HG03045 (cell line): ENCODE measurements around the gene ABCA1.
A peak's percentile ranks its signal among the peaks of the same experiment; 100 is the strongest.

Experiments used
- ATAC-seq: cut with Tn5 transposase; IDR thresholded peaks from one replicate; pipeline ENCODE4 v1.9.1; 2021; ENCODE audit warnings: mild to moderate bottlenecking, moderate library complexity; ENCODE audit not compliant: unreplicated experiment

Gene ABCA1

DNA sequence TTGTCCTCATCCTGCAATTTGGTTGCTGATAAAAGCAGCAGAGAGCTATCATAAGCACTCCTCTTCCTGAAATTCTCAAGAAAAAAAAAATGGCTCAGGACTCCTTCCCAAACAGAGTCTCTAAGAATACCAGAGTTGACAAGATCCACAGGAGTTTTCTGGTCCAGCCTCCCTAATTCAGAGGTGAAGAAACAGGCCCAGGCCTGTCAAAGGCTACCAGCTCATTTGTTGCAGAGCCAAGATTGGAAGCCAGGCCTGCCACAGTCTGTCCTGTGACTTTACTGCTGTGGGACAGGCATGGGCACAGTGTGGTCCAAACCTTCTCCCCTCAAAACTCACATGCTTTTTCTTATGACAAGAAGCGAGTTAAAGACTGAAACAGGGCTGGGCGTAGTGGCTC is 122.5 kb downstream of the ABCA1 start:
- no peak for ATAC-seq

DNA sequence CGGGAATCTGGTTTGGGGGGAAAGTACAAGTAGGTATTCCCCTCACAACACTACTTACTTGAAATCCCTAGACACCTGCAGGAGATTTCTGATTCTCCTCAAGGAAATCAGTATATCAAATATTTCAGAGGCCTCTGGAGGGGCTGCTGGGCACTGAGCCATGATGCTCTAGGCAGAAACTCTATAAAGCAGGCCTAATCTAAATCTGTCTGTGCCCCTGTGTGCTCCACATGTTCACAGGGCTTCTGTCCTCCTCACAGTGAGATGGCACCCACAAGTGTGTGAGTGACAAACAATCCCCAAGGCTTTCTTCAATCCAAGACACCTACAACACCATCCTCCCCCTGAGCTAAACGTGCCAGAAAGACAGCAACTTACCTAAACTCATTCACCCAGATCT is 125.0 kb downstream of the ABCA1 start:
- no peak for ATAC-seq

DNA sequence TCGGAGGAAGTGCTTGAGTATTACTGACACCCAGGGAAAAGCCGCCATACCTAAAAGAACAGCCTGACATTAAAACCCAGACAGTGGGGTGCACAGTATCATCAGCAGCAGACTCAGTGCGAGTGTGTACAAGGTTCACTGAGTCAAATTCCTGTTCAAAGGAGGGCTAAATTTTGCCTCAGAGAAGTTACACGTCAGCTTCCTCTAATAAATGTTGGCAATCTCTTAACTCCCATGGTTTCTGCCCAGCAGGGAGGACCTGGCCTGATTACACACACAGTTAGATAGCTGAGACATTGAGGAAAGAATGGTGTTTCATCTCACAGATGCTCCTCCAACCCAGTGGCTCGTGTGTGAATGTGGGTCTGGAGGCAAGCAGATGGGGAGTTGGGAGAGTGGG is 125.8 kb downstream of the ABCA1 start:
- ATAC-seq, result no peak

DNA sequence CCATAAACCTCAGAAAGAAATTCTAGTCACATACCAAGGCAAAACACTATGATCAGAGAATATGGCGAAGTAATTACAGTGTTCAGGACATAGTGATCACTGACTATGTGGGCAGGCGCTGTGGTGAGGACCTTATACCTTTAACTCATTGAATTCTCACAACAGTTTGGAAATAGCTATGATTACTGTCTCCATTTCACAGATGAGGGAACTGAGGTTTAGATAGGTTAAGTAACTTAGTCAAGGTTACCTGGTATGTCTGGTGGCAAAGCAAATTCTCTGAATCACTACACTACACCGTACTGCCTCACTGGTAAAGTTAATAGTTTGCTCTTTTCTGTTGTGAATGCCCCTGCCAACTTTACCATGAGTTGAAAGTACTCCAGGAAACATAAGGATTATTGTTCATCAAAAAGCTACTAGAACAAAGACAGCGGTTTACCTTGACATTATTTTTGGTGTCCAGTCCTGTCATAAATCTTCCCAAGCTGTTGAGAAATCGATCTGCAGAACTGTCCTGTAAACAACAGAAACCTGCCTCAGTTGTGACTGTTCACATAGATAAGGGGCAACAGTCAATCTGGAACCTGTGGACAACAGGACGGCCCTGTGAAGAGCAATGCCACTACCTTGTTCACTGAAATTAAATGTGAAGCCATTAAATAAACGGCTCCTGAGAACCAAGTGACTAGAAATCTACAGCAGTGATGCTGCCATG is 127.7 kb downstream of the ABCA1 start:
- ATAC-seq, result no peak

DNA sequence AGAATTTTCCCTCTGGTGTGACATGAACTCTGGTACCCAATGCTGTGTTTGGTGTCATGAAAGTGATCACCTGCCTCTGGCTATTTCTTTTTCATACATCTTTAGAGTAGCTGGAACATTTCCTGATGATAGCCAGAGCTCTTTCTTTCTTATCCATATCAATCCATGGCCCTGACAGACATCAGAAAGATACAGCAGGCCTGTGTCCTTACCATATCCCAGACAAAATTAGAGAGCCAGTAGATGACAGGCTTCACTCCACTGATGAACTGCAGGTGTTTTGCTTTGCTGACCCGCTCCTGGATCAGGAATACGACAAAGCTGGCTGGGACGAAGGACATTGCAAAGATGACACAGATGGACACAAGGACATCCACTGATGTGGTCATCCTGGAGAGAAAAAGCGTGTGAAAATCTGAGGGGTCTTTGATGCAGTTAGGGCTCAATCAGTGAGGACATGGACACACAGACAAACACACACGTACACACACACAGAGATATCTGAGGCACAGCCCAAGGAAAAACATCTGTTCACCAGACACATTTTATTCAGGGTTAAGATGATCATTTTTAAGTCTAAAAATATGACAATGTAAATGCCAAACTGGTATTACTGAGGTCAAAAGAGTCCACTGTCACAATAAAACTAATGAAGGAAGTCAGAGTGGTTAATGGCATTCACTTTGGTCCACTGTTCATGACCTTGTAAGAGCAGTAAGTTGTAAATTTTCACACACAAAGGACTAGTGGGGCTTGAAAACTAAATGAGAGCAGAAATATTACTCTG is 129.6 kb downstream of the ABCA1 start:
- ATAC-seq, result no peak

DNA sequence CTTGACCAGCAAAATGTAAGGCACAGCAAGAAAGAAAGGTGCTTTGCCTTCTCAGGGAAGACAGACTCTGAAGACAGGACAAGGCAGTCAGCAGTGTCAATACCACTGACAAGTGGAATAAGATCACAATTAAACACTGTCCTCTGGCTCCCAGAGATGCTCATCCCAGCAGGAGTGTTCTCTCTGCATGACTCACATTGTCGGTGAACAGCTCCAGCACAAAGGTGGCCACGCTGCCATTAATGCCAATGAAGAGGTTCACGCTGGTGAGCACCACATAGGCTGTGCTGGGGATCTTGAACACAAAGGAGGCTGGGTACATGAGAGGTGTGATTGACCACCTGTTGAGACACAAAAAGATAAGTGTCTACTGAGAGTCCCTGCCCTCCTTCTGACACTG is 132.1 kb downstream of the ABCA1 start:
- ATAC-seq, result no peak

DNA sequence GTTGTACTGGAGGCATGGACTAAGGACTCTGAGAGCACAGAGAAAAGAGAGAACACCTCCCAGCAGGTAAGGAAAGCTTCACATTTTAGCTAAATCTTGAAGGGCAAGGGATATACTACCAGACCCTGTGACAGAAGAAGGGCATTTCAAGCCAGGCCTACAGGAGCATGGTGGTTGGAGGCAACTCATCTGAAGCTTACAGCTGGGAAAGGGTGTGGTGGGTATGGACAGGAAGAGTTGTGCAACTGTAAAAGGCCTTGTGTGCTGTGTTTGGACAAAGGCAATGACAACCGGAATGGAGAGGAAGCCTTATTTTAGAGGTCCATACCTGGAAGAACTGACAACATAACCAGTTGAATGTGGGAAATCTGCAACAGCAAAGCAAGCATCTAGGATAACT is 132.9 kb downstream of the ABCA1 start:
- no peak for ATAC-seq

DNA sequence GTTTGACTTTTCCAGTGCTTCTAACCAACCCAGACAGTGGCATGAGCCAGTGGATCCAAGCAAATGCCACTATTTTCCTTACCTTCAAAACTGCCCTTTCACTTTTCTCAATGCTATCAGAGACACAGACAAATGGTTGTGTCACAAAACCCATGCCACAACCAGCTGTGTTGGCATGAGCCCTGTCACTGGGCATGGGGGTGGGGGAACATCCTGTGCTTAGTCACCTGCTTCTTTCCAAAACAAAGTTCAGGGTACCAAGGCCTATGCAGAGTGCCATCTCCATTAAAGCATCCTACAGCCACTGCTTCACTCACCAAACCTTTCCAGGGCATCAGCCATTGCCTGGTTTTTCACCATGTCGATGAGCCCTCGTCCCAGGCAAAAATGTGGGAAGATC is 133.9 kb downstream of the ABCA1 start:
- ATAC-seq, result no peak

DNA sequence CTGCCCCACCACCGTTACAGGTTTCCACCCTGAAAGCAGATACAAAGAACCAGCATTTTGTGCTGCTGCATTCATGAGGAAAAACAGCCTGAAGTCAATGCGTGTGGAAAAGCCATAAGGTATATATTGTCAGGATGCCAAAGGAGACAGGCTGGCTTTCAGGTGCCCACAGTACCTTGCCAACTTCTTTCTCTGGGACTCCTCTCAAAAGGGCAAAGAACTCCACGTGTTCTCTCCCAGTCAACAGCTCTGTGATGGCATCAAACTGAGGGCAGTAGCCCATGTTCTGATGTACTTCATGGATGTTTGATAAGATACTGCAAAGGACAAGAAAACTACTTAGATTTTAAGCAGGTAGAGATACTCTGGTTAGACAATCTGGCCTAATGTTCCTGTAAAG is 139.7 kb downstream of the ABCA1 start:
- no peak for ATAC-seq

DNA sequence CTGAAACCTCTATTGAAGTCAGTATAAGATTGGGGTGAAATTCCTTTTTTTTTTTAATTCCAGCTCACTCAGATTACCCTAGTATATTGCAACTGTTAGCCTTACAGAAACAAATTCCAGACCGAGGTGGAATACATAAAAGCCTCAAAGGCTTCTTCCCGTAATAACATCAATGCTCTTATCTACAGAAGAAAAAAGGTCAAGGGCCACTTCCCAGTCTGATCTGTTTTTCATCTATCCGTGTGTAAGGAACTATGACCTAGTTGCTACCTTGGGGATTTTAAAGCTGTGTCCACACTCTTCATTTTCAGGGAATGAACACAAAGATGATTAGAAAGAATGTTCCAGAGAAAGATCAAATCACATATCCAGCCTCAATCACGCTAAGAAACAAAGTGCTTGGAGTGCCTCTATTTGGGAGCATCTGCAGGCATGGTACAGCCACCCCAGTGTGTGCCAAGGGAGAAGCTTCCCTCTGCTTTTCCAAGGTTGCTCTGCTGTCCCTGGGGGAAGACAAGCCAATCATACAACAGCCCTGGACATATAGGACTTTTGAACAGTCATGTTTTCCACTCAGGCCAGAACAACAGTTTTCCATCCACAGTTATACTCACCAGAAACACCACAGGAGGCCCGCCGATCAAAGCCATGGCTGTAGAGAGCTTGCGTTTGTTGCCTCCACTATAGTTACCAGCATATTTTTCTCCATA is 140.5 kb downstream of the ABCA1 start:
- ATAC-seq, result no peak

DNA sequence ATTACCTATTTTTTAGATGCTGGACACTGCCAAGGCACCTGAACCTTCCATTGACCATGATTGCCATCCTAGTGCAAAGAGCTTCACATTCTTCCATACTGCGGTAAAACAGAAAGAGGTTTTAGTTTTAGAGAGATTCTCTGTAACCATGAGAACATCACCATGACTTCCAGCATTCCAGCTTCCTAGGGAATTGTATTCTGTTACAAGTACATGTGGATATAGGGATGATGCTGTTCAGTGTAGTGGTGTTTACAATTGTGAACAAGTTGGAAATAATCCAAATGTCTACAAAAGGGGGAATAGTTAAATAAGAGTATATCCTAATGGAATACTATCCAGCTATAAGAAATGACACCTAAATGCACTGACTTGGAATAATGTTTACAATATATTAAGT is 141.7 kb downstream of the ABCA1 start:
- ATAC-seq, result no peak

DNA sequence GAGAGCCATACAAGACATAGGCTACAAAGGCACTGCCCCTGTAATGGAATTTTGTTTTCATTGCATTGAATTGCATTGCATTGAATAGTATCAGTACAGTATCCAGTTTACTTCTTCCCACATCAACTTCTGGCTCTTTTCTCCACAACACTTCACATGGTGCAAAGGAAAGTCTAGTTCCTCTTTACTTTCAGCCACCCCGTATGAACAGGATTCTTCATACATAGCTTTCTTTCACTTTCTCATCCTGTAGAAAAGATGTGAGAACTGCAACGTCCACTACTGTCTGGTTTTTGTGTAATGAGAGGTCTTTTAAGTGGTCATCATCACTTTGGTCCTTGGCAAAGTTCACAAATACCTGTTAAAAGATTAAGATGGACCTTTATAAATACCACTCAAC is 143.9 kb downstream of the ABCA1 start:
- peak; percentile 69 for ATAC-seq

DNA sequence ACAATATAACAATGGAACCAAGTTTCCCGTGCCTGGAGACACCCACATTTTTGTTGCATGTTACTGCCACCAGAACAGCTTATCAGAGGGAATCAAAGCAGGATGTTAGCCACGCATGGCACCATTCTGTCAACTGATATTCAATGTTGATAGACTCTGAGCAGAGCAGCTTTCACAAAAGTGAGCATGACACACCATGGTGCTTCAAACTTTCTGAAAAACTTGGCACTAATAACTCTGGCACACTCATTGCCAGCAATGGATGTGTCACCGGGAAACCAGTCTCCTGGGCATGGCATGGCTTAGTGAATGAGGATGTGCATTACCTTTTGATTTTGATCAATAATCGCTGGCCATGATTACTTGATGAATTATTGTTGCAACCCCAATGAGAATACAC is 144.4 kb downstream of the ABCA1 start:
- no peak for ATAC-seq

DNA sequence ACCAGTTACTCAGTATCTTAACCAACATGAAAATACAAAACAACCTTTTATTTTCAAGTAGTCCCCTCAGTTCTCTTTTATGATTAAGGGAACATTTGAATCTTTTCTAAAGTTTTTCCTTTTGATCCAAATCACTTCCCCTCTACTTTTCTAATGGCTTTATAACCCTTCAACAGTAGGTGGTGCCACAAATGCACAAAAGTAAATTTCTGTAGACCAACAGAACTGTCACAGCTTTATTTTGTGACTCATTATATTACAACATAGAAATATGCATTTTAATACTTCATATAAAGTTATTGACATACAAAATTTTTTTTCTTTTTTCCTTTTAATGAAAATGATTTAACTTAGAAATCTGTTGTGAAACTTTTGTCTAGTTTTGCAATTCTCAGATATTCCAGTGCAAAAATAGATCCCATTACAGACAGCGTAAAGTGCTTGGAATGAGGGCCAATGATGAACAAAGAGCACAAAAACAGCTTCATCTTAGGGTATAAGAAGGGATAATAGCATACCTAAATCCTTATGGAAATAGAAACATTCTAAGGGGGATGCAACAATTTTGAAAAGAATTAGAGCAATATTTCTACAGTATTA is 147.1 kb downstream of the ABCA1 start:
- no peak for ATAC-seq

DNA sequence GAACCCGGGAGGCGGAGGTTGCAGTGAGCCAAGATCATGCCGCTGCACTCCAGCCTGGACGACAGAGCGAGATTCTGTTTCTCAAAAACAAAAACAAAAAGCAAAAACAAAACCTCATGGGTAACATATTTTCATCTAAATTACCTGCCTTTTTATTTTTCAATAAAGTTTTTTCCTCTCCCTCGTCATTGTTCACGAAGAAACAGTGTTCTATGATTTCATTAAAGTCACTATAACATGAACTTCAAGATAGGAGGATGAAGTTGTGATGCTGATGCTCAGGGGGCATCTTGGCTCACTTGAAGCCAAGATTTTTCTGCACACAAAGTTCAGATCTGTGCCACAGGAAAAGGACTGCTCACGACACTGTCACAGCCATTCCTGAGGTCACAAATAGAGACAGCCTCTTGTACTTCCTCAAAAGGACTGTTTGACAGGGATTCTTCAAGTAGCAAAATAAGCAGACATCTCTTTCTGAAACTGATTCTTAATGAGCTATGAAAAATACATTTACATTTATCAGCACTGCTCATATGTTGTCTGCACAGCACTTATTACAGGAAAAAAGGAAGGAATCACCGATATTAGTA is 147.9 kb downstream of the ABCA1 start:
- no peak for ATAC-seq

DNA sequence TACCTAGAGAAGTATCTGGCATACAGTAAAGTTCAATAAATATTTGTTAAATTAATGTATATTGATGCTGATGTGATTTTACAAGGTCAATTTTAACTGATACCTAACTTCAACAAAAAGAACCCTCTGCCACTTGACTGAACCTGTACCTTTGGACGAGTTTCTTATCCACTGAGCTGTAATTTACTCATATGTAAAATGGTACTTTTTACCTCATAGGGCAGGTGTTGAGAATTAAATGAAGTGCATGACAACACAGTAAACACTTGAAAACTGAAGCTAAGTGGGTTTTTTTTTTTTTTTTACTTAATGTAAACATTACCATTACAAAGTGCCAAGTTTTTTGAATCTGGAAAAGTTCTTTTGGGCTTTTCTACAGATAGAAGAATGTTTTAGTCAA is 148.6 kb downstream of the ABCA1 start:
- no peak for ATAC-seq

DNA sequence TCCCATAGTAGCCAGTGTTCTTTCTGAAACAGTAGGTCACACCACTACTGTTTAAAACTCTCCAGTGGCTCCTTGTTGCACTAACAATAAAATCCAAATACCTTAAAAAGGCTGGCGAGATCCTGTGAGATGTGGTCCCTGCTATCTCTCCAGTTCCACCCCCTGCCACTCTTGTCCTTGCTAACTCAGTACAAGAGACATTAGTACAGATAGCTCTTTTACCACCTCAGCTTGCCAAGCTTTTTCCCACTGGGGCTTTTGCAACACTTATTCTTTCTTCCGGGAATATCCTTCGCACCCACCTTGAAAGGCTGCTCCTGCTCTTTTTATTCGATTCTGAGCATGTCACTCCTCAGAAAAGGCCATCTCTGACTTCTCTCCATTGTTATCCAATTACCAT is 149.2 kb downstream of the ABCA1 start:
- no peak for ATAC-seq

DNA sequence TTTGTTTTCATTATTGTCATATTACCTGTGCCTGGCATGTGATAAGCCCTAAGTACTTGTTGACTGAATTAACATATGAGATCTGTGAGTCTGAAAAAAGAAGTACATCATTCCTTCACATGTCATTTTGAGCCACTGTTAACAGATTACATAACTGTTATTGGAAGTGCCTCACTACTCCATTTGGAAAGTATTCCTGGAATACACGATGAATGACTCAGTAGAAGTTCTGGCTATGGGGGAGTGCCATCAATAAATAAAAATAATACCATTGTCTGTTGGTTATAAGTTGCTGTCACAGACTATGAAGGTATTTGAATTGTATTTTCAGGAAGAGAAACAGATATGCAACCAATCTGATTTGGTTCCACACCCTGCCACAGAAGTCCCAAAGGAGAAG is 151.2 kb downstream of the ABCA1 start:
- no peak for ATAC-seq

DNA sequence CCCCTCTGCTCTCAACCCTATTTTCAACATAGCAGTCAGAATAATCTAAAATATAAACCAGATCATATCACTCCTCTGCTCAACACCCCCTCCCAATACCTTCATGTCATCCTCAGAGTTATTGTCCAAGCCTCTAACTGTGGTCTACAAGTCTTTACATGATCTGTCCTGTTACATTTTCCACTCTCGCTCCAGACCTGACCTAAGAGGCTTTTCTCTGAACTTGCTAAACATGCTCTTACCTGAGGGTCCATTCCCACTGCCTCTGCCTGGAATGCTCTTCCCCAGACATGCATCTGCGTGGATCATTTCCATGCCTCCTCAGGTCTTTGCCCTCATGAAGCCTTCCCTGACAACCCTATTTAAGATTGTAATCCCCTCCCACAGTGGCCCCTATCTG is 152.0 kb downstream of the ABCA1 start:
- ATAC-seq, result no peak

DNA sequence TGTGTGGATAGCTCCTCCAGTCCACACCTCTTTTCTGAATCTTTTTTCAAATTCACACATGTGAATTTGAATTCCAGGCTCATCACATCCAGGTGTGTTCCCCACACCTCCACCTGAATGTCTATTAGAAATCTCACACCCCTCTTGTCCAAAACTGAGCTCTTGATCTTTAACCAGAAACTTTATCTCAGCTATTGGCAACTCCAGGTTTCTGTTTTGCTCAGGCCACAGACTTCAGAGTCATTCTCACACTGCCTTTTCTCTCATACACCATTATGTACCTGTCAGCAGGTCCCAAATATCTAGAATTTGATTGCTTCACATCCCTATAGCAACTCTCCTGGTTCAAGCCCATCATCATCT is 152.4 kb downstream of the ABCA1 start:
- ATAC-seq, result peak; percentile 76

DNA sequence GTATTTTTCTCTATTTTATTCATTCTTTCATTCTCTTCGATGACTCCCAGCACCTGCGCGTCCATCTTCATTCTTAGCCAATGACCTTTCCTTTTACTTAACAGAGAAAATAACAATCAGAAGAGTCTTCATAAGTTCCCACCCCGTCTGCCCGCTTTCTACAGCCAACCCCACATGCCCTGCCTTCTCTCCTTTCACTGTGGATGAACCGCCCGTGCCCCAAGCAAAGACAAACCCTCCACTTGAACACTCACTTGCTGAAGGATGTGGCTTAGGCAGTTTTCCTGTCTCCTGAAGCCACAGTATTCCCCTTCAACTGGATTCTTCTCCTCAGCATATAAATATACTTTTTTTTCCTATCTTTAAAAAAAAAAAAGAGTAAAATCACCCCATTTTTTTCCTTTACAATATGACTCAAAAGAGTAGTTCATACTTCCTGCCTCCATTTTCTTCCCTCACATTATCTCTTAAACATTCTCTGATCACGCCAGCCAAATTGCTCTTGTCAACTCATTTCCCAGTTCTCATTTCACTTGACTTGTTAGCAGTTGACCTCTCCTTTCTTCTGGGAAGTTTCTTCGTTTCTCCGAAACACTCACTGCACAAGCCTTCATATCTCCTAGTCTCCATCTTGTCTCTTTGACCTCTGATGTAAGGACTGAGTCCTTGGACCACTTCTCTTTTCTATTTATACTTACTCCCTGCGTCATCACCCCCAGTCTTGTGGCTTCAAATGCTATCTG is 153.0 kb downstream of the ABCA1 start:
- ATAC-seq, result peak; percentile 96
